Activated T-helper 2 cell treated with anti-CD3 and anti-CD28 coated beads, Interferon-gamma antibody, Interleukin-2, Interleukin-4, amounts not matched to agents 10 μg/mL and 5 μg/mL and 100 μg/mL, durations not matched to agents 14 hours and 24 hours and 36 hours (primary cell): Measurements from ENCODE around the gene HLCS. TPM values are rescaled to one million over a fixed set of nuclear protein-coding genes. Genes with fewer than 3 reads are reported as not detected.

Experiments
- DNase-seq: peaks from one replicate; pipeline ENCODE4 v3.0.0; 2021; ENCODE audit warnings: low spot score
- H3K27ac Mint-ChIP-seq: one replicate; pipeline ENCODE4 v1.8.0; 2021; ENCODE audit warnings: mixed read lengths
- H3K27me3 Mint-ChIP-seq: one replicate; pipeline ENCODE4 v1.8.0; 2021; ENCODE audit warnings: low read depth, mixed read lengths
- H3K36me3 Mint-ChIP-seq: one replicate; pipeline ENCODE4 v1.8.0; 2021; ENCODE audit warnings: low read depth, mixed read lengths
- H3K4me1 Mint-ChIP-seq: one replicate; pipeline ENCODE4 v1.8.0; 2021; ENCODE audit warnings: low read depth, mixed read lengths
- H3K4me3 Mint-ChIP-seq: one replicate; pipeline ENCODE4 v1.8.0; 2021; ENCODE audit warnings: low read depth, mild to moderate bottlenecking, moderate library complexity, mixed read lengths
- H3K9me3 Mint-ChIP-seq: one replicate; pipeline ENCODE4 v1.8.0; 2021; ENCODE audit warnings: mixed read lengths
- intact Hi-C: fragments of 100-400 bp; cut with micrococcal nuclease; formaldehyde crosslinking; loops from one replicate; pipeline ENCODE4 v1.15.1; 2023
- total RNA-seq: library from RNA; stranded (reverse); gene quantifications from 2 replicates; pipeline ENCODE4 v1.2.3, GENCODE V29; 2022

HLCS gene
- total RNA-seq, 1 donor from 2014 or later = 17.2 TPM

- intact Hi-C loops = no loop called here
- no peaks in the 10 kb centered on the region for H3K36me3 Mint-ChIP-seq
- H3K27ac Mint-ChIP-seq = no peak overlapping the region
- H3K9me3 Mint-ChIP-seq = no peaks in the 10 kb centered on the region
- no peak for DNase-seq
- H3K4me1 Mint-ChIP-seq = no peaks in the 10 kb centered on the region
- H3K4me3 Mint-ChIP-seq = no peak overlapping the region
- peaks cover 8% of the 10 kb centered on the region for H3K27me3 Mint-ChIP-seq
These were observed 244.7 kb downstream of the HLCS start for GRCh38 chr21:36721817-36722216.

- Mint-ChIP-seq H3K9me3 (no peaks in the 10 kb centered on the region), H3K36me3 (no peaks in the 10 kb centered on the region), H3K4me1 (no peaks in the 10 kb centered on the region), H3K27me3 (peaks cover 28% of the 10 kb centered on the region), H3K4me3 (no peak overlapping the region), H3K27ac (no peak overlapping the region)
- no peak for DNase-seq
- intact Hi-C loops = no loop called here
These were observed 246.9 kb downstream of the HLCS start for GRCh38 chr21:36719614-36720013.

- DNase-seq = no peak
- H3K4me3 Mint-ChIP-seq = no peak overlapping the region
These were observed 247.4 kb downstream of the HLCS start for GRCh38 chr21:36718951-36719501.

GRCh38 chr21:36717976-36718375 is 248.5 kb downstream of the HLCS start:
- Mint-ChIP-seq H3K27ac (no peak overlapping the region), H3K4me1 (no peaks in the 10 kb centered on the region), H3K4me3 (no peak overlapping the region), H3K9me3 (no peaks in the 10 kb centered on the region), H3K27me3 (peaks cover 41% of the 10 kb centered on the region), H3K36me3 (no peaks in the 10 kb centered on the region)
- no peak for DNase-seq
- intact Hi-C loops = no loop called here

More at GRCh38 chr21:36718951-36719501, 247.4 kb downstream of the HLCS start:
- intact Hi-C loops = no loop called here
- Mint-ChIP-seq H3K9me3 (no peaks in the 10 kb centered on the region), H3K4me1 (no peaks in the 10 kb centered on the region), H3K27me3 (peaks cover 32% of the 10 kb centered on the region), H3K36me3 (no peaks in the 10 kb centered on the region), H3K27ac (no peak overlapping the region)

- Mint-ChIP-seq H3K4me3 (no peak overlapping the region), H3K36me3 (no peaks in the 10 kb centered on the region), H3K4me1 (peaks cover 6% of the 10 kb centered on the region), H3K27me3 (peaks cover 53% of the 10 kb centered on the region), H3K27ac (no peak overlapping the region), H3K9me3 (no peaks in the 10 kb centered on the region)
- no peak for DNase-seq
- intact Hi-C loops = no loop called here
These were observed 249.6 kb downstream of the HLCS start for GRCh38 chr21:36716836-36717235.

- peaks cover 6% of the 10 kb centered on the region for H3K4me1 Mint-ChIP-seq
- intact Hi-C loops = no loop called here
- DNase-seq = no peak
- no peaks in the 10 kb centered on the region for H3K9me3 Mint-ChIP-seq
- peaks cover 55% of the 10 kb centered on the region for H3K27me3 Mint-ChIP-seq
- H3K27ac Mint-ChIP-seq = no peak overlapping the region
- no peak overlapping the region for H3K4me3 Mint-ChIP-seq
- no peaks in the 10 kb centered on the region for H3K36me3 Mint-ChIP-seq
These were observed 250.1 kb downstream of the HLCS start for GRCh38 chr21:36716387-36716786.

- intact Hi-C loops = no loop called here
- Mint-ChIP-seq H3K36me3 (no peaks in the 10 kb centered on the region), H3K27me3 (peaks cover 71% of the 10 kb centered on the region), H3K4me3 (no peak overlapping the region), H3K27ac (no peak overlapping the region), H3K4me1 (peaks cover 6% of the 10 kb centered on the region), H3K9me3 (no peaks in the 10 kb centered on the region)
- no peak for DNase-seq
These were observed 252.7 kb downstream of the HLCS start for GRCh38 chr21:36713746-36714145.

- Mint-ChIP-seq H3K27ac (no peak overlapping the region), H3K27me3 (peaks cover 84% of the 10 kb centered on the region), H3K4me3 (no peak overlapping the region), H3K9me3 (no peaks in the 10 kb centered on the region), H3K36me3 (no peaks in the 10 kb centered on the region), H3K4me1 (peaks cover 11% of the 10 kb centered on the region)
- DNase-seq = no peak
- intact Hi-C loops = loop anchor here (2.0 kb wide), 1 partner anchor 16 kb away; no protein-coding TSS in a partner anchor
These were observed 255.8 kb downstream of the HLCS start for GRCh38 chr21:36710729-36711048.

- intact Hi-C loops = loop anchor here (2.0 kb wide), 1 partner anchor 15 kb away; no protein-coding TSS in a partner anchor
These were observed 256.4 kb downstream of the HLCS start for GRCh38 chr21:36709868-36710728.

GRCh38 chr21:36709030-36709867 is 257.2 kb downstream of the HLCS start:
- no peak overlapping the region for H3K4me3 Mint-ChIP-seq
- H3K27me3 Mint-ChIP-seq = peaks cover 82% of the 10 kb centered on the region
- no peak overlapping the region for H3K27ac Mint-ChIP-seq
- DNase-seq = no peak
- intact Hi-C loops = no loop called here
- H3K36me3 Mint-ChIP-seq = no peaks in the 10 kb centered on the region
- no peaks in the 10 kb centered on the region for H3K9me3 Mint-ChIP-seq
- peaks cover 11% of the 10 kb centered on the region for H3K4me1 Mint-ChIP-seq

More at GRCh38 chr21:36709868-36710728, 256.4 kb downstream of the HLCS start:
- H3K9me3 Mint-ChIP-seq = no peaks in the 10 kb centered on the region
- no peak overlapping the region for H3K27ac Mint-ChIP-seq
- DNase-seq = no peak
- H3K4me3 Mint-ChIP-seq = no peak overlapping the region
- H3K27me3 Mint-ChIP-seq = peaks cover 85% of the 10 kb centered on the region
- H3K36me3 Mint-ChIP-seq = no peaks in the 10 kb centered on the region
- peaks cover 11% of the 10 kb centered on the region for H3K4me1 Mint-ChIP-seq

GRCh38 chr21:36708286-36709029 is 258.0 kb downstream of the HLCS start:
- H3K36me3 Mint-ChIP-seq = no peaks in the 10 kb centered on the region
- no peak overlapping the region for H3K4me3 Mint-ChIP-seq
- peaks cover 83% of the 10 kb centered on the region for H3K27me3 Mint-ChIP-seq
- no peak overlapping the region for H3K27ac Mint-ChIP-seq
- H3K9me3 Mint-ChIP-seq = no peaks in the 10 kb centered on the region
- intact Hi-C loops = no loop called here
- H3K4me1 Mint-ChIP-seq = peaks cover 11% of the 10 kb centered on the region
- no peak for DNase-seq

- DNase-seq = no peak
- Mint-ChIP-seq H3K27me3 (peaks cover 83% of the 10 kb centered on the region), H3K4me1 (peaks cover 10% of the 10 kb centered on the region), H3K9me3 (no peaks in the 10 kb centered on the region), H3K4me3 (no peak overlapping the region), H3K36me3 (no peaks in the 10 kb centered on the region), H3K27ac (no peak overlapping the region)
- intact Hi-C loops = no loop called here
These were observed 258.6 kb downstream of the HLCS start for GRCh38 chr21:36707763-36708285.
